GM12874 (cell line): ENCODE measurements around the gene HRH2.

Experiments
- TF ChIP-seq, protein P1 (sequence below): IDR thresholded peaks from 2 replicates; pipeline ENCODE4 v1.5.1; 2011; ENCODE audit warnings: low read depth, mild to moderate bottlenecking, control low read depth, low read length, moderate library complexity; ENCODE audit not compliant: insufficient read depth

Gene HRH2

GRCh38 chr5:175711472-175712312 lies 53.8 kb downstream of the HRH2 start:
- TF ChIP-seq, protein P1, sequence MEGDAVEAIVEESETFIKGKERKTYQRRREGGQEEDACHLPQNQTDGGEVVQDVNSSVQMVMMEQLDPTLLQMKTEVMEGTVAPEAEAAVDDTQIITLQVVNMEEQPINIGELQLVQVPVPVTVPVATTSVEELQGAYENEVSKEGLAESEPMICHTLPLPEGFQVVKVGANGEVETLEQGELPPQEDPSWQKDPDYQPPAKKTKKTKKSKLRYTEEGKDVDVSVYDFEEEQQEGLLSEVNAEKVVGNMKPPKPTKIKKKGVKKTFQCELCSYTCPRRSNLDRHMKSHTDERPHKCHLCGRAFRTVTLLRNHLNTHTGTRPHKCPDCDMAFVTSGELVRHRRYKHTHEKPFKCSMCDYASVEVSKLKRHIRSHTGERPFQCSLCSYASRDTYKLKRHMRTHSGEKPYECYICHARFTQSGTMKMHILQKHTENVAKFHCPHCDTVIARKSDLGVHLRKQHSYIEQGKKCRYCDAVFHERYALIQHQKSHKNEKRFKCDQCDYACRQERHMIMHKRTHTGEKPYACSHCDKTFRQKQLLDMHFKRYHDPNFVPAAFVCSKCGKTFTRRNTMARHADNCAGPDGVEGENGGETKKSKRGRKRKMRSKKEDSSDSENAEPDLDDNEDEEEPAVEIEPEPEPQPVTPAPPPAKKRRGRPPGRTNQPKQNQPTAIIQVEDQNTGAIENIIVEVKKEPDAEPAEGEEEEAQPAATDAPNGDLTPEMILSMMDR: no peak

- TF ChIP-seq, protein P1: no peak
These were observed 54.4 kb downstream of the HRH2 start for GRCh38 chr5:175712313-175712680.

GRCh38 chr5:175712681-175713085 lies 54.8 kb downstream of the HRH2 start:
- TF ChIP-seq, protein P1: no peak

GRCh38 chr5:175713930-175714329 lies 56.1 kb downstream of the HRH2 start:
- TF ChIP-seq, protein P1: no peak

GRCh38 chr5:175714479-175715085 lies 56.7 kb downstream of the HRH2 start:
- TF ChIP-seq, protein P1: no peak

DNA sequence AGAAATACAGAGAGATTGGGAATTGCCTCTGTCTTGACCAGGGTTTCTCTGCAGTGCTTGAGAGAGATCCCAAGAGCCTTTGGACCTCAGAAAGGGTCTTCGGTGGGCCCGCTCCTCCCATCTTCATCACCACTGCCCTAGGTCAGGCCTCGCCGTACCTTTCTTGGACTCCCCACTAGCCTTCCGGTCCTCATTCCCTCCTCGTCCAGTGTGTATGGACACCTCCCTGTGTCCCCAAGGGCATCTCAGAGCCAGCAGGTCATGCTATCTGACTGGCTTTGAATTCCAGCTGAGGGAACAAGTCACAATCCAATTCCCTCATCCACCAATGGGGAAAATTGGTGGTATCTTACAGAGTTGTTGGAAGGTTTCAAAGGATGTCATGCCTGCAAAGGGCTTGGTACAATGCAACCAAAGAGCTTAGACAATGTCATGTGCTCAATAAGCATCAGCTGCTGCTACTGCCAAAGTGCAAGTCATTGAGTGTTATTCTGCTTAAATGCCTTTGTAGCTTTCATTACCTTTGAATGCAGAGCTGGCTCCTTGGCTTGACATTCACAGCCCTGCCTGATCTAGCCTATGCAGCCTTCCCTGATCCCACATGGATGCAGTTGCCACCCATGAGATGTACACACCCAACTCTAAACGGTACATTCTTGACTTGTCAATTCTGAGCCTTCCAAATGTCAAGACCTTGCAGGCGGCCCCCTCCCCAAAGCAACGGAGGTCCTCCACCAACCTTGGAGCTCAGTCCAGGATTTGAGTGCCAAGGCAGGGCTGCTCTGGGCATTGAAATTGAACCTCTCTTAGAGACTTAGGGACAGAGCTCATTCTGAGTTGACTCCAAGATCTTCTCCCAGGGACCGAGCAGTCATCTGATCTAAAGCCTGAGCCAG lies 58.0 kb downstream of the HRH2 start:
- TF ChIP-seq, protein P1: no peak

DNA sequence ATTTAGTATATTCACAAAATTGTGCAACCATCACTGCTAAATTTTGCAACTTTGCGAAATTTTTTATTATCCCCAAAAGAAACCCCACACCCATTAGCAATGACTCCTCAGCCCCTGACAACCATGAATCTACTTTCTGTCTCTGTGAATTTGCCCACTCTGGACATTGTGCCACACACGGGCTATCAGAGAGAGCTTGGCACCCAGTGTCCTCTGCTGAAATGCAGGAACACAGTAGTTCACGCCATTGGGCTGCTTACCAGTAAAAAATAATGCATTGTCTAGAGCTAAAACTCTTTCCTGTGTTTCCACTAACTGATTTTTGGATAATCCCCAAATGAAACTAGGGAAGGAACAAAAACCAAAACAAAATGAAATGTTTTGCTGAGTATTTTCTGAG lies 60.0 kb downstream of the HRH2 start:
- TF ChIP-seq, protein P1: no peak
